Activated T-helper 1 cell treated with anti-CD3 and anti-CD28 coated beads, Interleukin-12 subunit alpha, Interleukin-12 subunit beta, Interleukin-2, Interleukin-4 antibody, amounts not matched to agents 30 ng/mL and 10 ng/mL and 1 ng/mL, durations not matched to agents 14 hours and 24 hours and 36 hours (primary cell): ENCODE data around the gene ZNF569. TPM values are rescaled to one million over a fixed set of nuclear protein-coding genes. Genes with fewer than 3 reads are reported as not detected.
A peak's percentile ranks its signal among the peaks of the same experiment; 100 is the strongest.

Source experiments
- DNase-seq: peaks from one replicate; pipeline ENCODE4 v3.0.0; 2021; ENCODE audit warnings: low spot score
- H3K27ac Mint-ChIP-seq: one replicate; pipeline ENCODE4 v1.8.0; 2021; ENCODE audit warnings: mild to moderate bottlenecking, mixed read lengths
- H3K27me3 Mint-ChIP-seq: one replicate; pipeline ENCODE4 v1.8.0; 2022; ENCODE audit warnings: mild to moderate bottlenecking, moderate library complexity, mixed read lengths; ENCODE audit not compliant: insufficient read depth
- H3K36me3 Mint-ChIP-seq: one replicate; pipeline ENCODE4 v1.8.0; 2021; ENCODE audit warnings: low read depth, mixed read lengths
- H3K4me1 Mint-ChIP-seq: one replicate; pipeline ENCODE4 v1.8.0; 2021; ENCODE audit warnings: low read depth, mixed read lengths
- H3K4me3 Mint-ChIP-seq: one replicate; pipeline ENCODE4 v1.8.0; 2021; ENCODE audit warnings: mild to moderate bottlenecking, moderate library complexity, mixed read lengths
- H3K9me3 Mint-ChIP-seq: one replicate; pipeline ENCODE4 v1.8.0; 2021; ENCODE audit warnings: mixed read lengths
- intact Hi-C: fragments of 100-400 bp; cut with micrococcal nuclease; formaldehyde crosslinking; loops from one replicate; pipeline ENCODE4 v1.15.1; 2024
- total RNA-seq: library from RNA; stranded (reverse); gene quantifications from 2 replicates; pipeline ENCODE4 v1.2.3, GENCODE V29; 2022

ZNF569 gene
- 2.7 and 3.7 TPM in 2 replicates for total RNA-seq

- Mint-ChIP-seq H3K36me3 (peaks cover 24% of the 10 kb centered on the region), H3K4me1 (peaks cover 27% of the 10 kb centered on the region), H3K4me3 (peak within 1 kb of the TSS; percentile 92), H3K27ac (peak within 1 kb of the TSS; percentile 93), H3K9me3 (peaks cover 24% of the 10 kb centered on the region), H3K27me3 (no peaks in the 10 kb centered on the region)
- intact Hi-C loops, result loop anchor here (1.0 to 10.0 kb wide), 15 partner anchors 40 to 1352 kb away; partner anchors contain the start of genes CATSPERG, OVOL3, POLR2I and TBCB
- DNase-seq, result peak; percentile 85
These were observed at the start of gene ZNF569 for GRCh38 chr19:37466798-37467607. Gene ZNF569, minus strand, starts transcription at chr19:37467444. Its CDS starts 22,523 bp downstream, at chr19:37444921.

- H3K36me3 Mint-ChIP-seq, result peaks cover 2% of the 10 kb centered on the region
These were observed 46.2 kb upstream of the ZNF569 start for GRCh38 chr19:37513397-37513796.

GRCh38 chr19:37511821-37512220 is 44.6 kb upstream of the ZNF569 start:
- H3K9me3 Mint-ChIP-seq, result peaks cover 53% of the 10 kb centered on the region
- H3K4me1 Mint-ChIP-seq, result no peaks in the 10 kb centered on the region
- no peak overlapping the region for H3K4me3 Mint-ChIP-seq
- intact Hi-C loops, result no loop called here
- DNase-seq, result no peak
- H3K36me3 Mint-ChIP-seq, result peaks cover 2% of the 10 kb centered on the region
- no peaks in the 10 kb centered on the region for H3K27me3 Mint-ChIP-seq
- H3K27ac Mint-ChIP-seq, result no peak overlapping the region

More at GRCh38 chr19:37513397-37513796, 46.2 kb upstream of the ZNF569 start:
- Mint-ChIP-seq H3K9me3 (peaks cover 60% of the 10 kb centered on the region), H3K4me1 (no peaks in the 10 kb centered on the region), H3K4me3 (no peak overlapping the region), H3K27me3 (no peaks in the 10 kb centered on the region), H3K27ac (no peak overlapping the region)
- intact Hi-C loops, result no loop called here
- DNase-seq, result no peak

- H3K4me1 Mint-ChIP-seq, result no peaks in the 10 kb centered on the region
These were observed 43.9 kb upstream of the ZNF569 start for GRCh38 chr19:37511186-37511585.

GRCh38 chr19:37507167-37507464 is 39.9 kb upstream of the ZNF569 start:
- H3K36me3 Mint-ChIP-seq, result peaks cover 3% of the 10 kb centered on the region
- no peaks in the 10 kb centered on the region for H3K4me1 Mint-ChIP-seq
- no peak overlapping the region for H3K27ac Mint-ChIP-seq
- H3K9me3 Mint-ChIP-seq, result peaks cover 33% of the 10 kb centered on the region
- H3K4me3 Mint-ChIP-seq, result no peak overlapping the region
- no peaks in the 10 kb centered on the region for H3K27me3 Mint-ChIP-seq
- DNase-seq, result no peak
- intact Hi-C loops, result loop anchor here (5.0 kb wide), 1 partner anchor 40 kb away; the partner anchor contains the start of genes ZNF569 and ZNF570

More at GRCh38 chr19:37511186-37511585, 43.9 kb upstream of the ZNF569 start:
- Mint-ChIP-seq H3K36me3 (peaks cover 2% of the 10 kb centered on the region), H3K27ac (no peak overlapping the region), H3K4me3 (no peak overlapping the region), H3K27me3 (no peaks in the 10 kb centered on the region), H3K9me3 (peaks cover 47% of the 10 kb centered on the region)
- intact Hi-C loops, result no loop called here
- DNase-seq, result no peak

GRCh38 chr19:37506387-37507166 is 39.3 kb upstream of the ZNF569 start, which contains the start of gene ZNF793:
Gene ZNF793, plus strand, starts transcription at chr19:37506939. Its CDS starts 16,501 bp downstream, at chr19:37523440.
- H3K4me1 Mint-ChIP-seq, result no peaks in the 10 kb centered on the region
- H3K36me3 Mint-ChIP-seq, result peaks cover 3% of the 10 kb centered on the region
- DNase-seq, result peak; percentile 21
- intact Hi-C loops, result loop anchor here (5.0 kb wide), 1 partner anchor 39 kb away; the partner anchor contains the start of genes ZNF569 and ZNF570
- H3K9me3 Mint-ChIP-seq, result peaks cover 34% of the 10 kb centered on the region
- H3K27me3 Mint-ChIP-seq, result no peaks in the 10 kb centered on the region
- H3K4me3 Mint-ChIP-seq, result no peak within 1 kb of the TSS
- H3K27ac Mint-ChIP-seq, result no peak within 1 kb of the TSS

- H3K4me1 Mint-ChIP-seq, result no peaks in the 10 kb centered on the region
- intact Hi-C loops, result loop anchor here (5.0 kb wide), 1 partner anchor 39 kb away; the partner anchor contains the start of genes ZNF569 and ZNF570
- no peaks in the 10 kb centered on the region for H3K27me3 Mint-ChIP-seq
- H3K27ac Mint-ChIP-seq, result no peak overlapping the region
- H3K4me3 Mint-ChIP-seq, result no peak overlapping the region
- H3K9me3 Mint-ChIP-seq, result peaks cover 33% of the 10 kb centered on the region
- no peak for DNase-seq
- peaks cover 3% of the 10 kb centered on the region for H3K36me3 Mint-ChIP-seq
These were observed 38.7 kb upstream of the ZNF569 start for GRCh38 chr19:37505958-37506386.

- intact Hi-C loops, result no loop called here
- no peaks in the 10 kb centered on the region for H3K4me1 Mint-ChIP-seq
- no peak overlapping the region for H3K27ac Mint-ChIP-seq
- H3K9me3 Mint-ChIP-seq, result peaks cover 48% of the 10 kb centered on the region
- no peak for DNase-seq
- H3K4me3 Mint-ChIP-seq, result no peak overlapping the region
- H3K36me3 Mint-ChIP-seq, result no peaks in the 10 kb centered on the region
- no peaks in the 10 kb centered on the region for H3K27me3 Mint-ChIP-seq
These were observed 25.0 kb upstream of the ZNF569 start for GRCh38 chr19:37492213-37492612.

GRCh38 chr19:37484406-37485168 is 17.3 kb upstream of the ZNF569 start:
- DNase-seq, result no peak
- no peaks in the 10 kb centered on the region for H3K27me3 Mint-ChIP-seq
- H3K27ac Mint-ChIP-seq, result no peak overlapping the region
- intact Hi-C loops, result no loop called here
- H3K9me3 Mint-ChIP-seq, result peaks cover 71% of the 10 kb centered on the region
- no peak overlapping the region for H3K4me3 Mint-ChIP-seq
- H3K4me1 Mint-ChIP-seq, result no peaks in the 10 kb centered on the region
- peaks cover 38% of the 10 kb centered on the region for H3K36me3 Mint-ChIP-seq

- Mint-ChIP-seq H3K27me3 (no peaks in the 10 kb centered on the region), H3K4me1 (peaks cover 21% of the 10 kb centered on the region), H3K36me3 (peaks cover 28% of the 10 kb centered on the region), H3K27ac (no peak overlapping the region), H3K4me3 (no peak overlapping the region), H3K9me3 (peaks cover 30% of the 10 kb centered on the region)
- intact Hi-C loops, result no loop called here
- DNase-seq, result no peak
These were observed 4.9 kb upstream of the ZNF569 start for GRCh38 chr19:37472165-37472564.

GRCh38 chr19:37470216-37470615 is 3.0 kb upstream of the ZNF569 start:
- peak overlapping the region; percentile 93 for H3K27ac Mint-ChIP-seq
- H3K36me3 Mint-ChIP-seq, result peaks cover 17% of the 10 kb centered on the region

More at GRCh38 chr19:37470216-37470615, 3.0 kb upstream of the ZNF569 start:
- Mint-ChIP-seq H3K4me3 (peak overlapping the region; percentile 92), H3K4me1 (peaks cover 27% of the 10 kb centered on the region), H3K9me3 (peaks cover 16% of the 10 kb centered on the region), H3K27me3 (no peaks in the 10 kb centered on the region)
- intact Hi-C loops, result no loop called here
- DNase-seq, result no peak
